BE2C (cell line): ENCODE measurements around the gene SUDS3.

Experiments used
- DNase-seq: peaks from one replicate; pipeline ENCODE4 v3.0.0-alpha.2; 2020
- H3K27me3 ChIP-seq: fragments of 250-450 bp; sonication (Bioruptor Pico); 2 replicates; pipeline ENCODE4 v1.5.1; 2020; ENCODE audit warnings: mild to moderate bottlenecking
- H3K36me3 ChIP-seq: fragments of 250-450 bp; sonication (Bioruptor Pico); 2 replicates; pipeline ENCODE4 v1.5.1; 2020; ENCODE audit warnings: mild to moderate bottlenecking
- H3K4me1 ChIP-seq: fragments of 250-450 bp; sonication (Bioruptor Pico); 2 replicates; pipeline ENCODE4 v1.5.1; 2020
- H3K4me3 ChIP-seq: 2 replicates; pipeline ENCODE4 v1.5.1; 2011; ENCODE audit warnings: low read depth, low read length
- H3K9me3 ChIP-seq: fragments of 250-450 bp; sonication (Bioruptor Pico); 2 replicates; pipeline ENCODE4 v1.5.1; 2020
- CTCF ChIP-seq: IDR thresholded peaks from 2 replicates; pipeline ENCODE4 v1.5.1; 2012; ENCODE audit warnings: mild to moderate bottlenecking, low read depth, low read length

The SUDS3 gene

GRCh38 chr12:118332511-118332910 lies 43.8 kb upstream of the SUDS3 start:
- DNase-seq = peak; percentile 13
- Histone ChIP-seq H3K4me3 (no peak overlapping the region), H3K36me3 (no peaks in the 10 kb centered on the region), H3K9me3 (0 out of 2 replicates have a peak, but pooled peaks cover 3% of the 10 kb centered on the region), H3K27me3 (no peaks in the 10 kb centered on the region), H3K4me1 (peaks cover 5% of the 10 kb centered on the region; the same call in 1 of the 2 replicates)
- TF ChIP-seq CTCF = no peak

GRCh38 chr12:118334241-118334640 lies 42.1 kb upstream of the SUDS3 start:
- Histone ChIP-seq H3K9me3 (0 out of 2 replicates have a peak, but pooled peaks cover 3% of the 10 kb centered on the region), H3K36me3 (no peaks in the 10 kb centered on the region), H3K4me1 (peaks cover 5% of the 10 kb centered on the region; the same call in 1 of the 2 replicates), H3K4me3 (no peak overlapping the region), H3K27me3 (no peaks in the 10 kb centered on the region)
- TF ChIP-seq CTCF = no peak
- no peak for DNase-seq

GRCh38 chr12:118334939-118335567 lies 41.3 kb upstream of the SUDS3 start:
- peaks cover 5% of the 10 kb centered on the region for H3K4me1 ChIP-seq
- no peaks in the 10 kb centered on the region for H3K27me3 ChIP-seq

GRCh38 chr12:118336123-118336522 lies 40.2 kb upstream of the SUDS3 start:
- TF ChIP-seq CTCF = no peak
- no peak for DNase-seq
- H3K9me3 ChIP-seq = 0 out of 2 replicates have a peak, but pooled peaks cover 3% of the 10 kb centered on the region
- H3K27me3 ChIP-seq = no peaks in the 10 kb centered on the region
- no peaks in the 10 kb centered on the region for H3K36me3 ChIP-seq
- peaks cover under 1% of the 10 kb centered on the region for H3K4me1 ChIP-seq
- no peak overlapping the region for H3K4me3 ChIP-seq

More at GRCh38 chr12:118334939-118335567, 41.3 kb upstream of the SUDS3 start:
- H3K4me3 ChIP-seq = no peak overlapping the region
- TF ChIP-seq CTCF = no peak
- 0 out of 2 replicates have a peak, but pooled peaks cover 3% of the 10 kb centered on the region for H3K9me3 ChIP-seq
- DNase-seq = no peak
- H3K36me3 ChIP-seq = no peaks in the 10 kb centered on the region

- no peaks in the 10 kb centered on the region; the same call in none of the 2 replicates for H3K4me1 ChIP-seq
- TF ChIP-seq CTCF = no peak
- H3K4me3 ChIP-seq = no peak overlapping the region
- DNase-seq = no peak
- no peaks in the 10 kb centered on the region for H3K36me3 ChIP-seq
- H3K9me3 ChIP-seq = 0 out of 2 replicates have a peak, but pooled peaks cover 3% of the 10 kb centered on the region
- H3K27me3 ChIP-seq = no peaks in the 10 kb centered on the region
Measured at GRCh38 chr12:118337194-118337838, 39.0 kb upstream of the SUDS3 start.

- H3K4me3 ChIP-seq = no peak overlapping the region
- H3K9me3 ChIP-seq = 0 out of 2 replicates have a peak, but pooled peaks cover 3% of the 10 kb centered on the region
- no peak for TF ChIP-seq CTCF
- H3K27me3 ChIP-seq = no peaks in the 10 kb centered on the region
- no peak for DNase-seq
- H3K4me1 ChIP-seq = no peaks in the 10 kb centered on the region; the same call in 1 of the 2 replicates
- H3K36me3 ChIP-seq = no peaks in the 10 kb centered on the region
Measured at GRCh38 chr12:118342090-118342489, 34.3 kb upstream of the SUDS3 start.
